ENCODE data around the gene CCDC15. TPM values are rescaled to one million over a fixed set of nuclear protein-coding genes. Genes with fewer than 3 reads are reported as not detected.

CCDC15 gene
- total RNA-seq, 1 donor from 2014 or later, result 0.25 TPM

GRCh38 chr11:125073616-125074483 lies 119.8 kb downstream of the CCDC15 start:
- DNase-seq, result no peak
- intact Hi-C loops (cut with micrococcal nuclease), result no loop called here
- TF ChIP-seq CTCF (IDR thresholded peaks at IDR 0.05; ENCODE audit: borderline replicate concordance), result no peak
- H3K36me3 ChIP-seq, result no peaks in the 10 kb centered on the region
- H3K4me3 ChIP-seq, result no peak overlapping the region
- no peaks in the 10 kb centered on the region for H3K4me1 ChIP-seq
- H3K27ac ChIP-seq (replicated peaks), result no peak overlapping the region
- H3K27me3 ChIP-seq (ENCODE audit: low read depth), result peaks cover 74% of the 10 kb centered on the region
- no peaks in the 10 kb centered on the region for H3K9me3 ChIP-seq (replicated peaks)

- Histone ChIP-seq H3K36me3 (no peaks in the 10 kb centered on the region), H3K4me3 (no peak overlapping the region), H3K9me3 (replicated peaks) (no peaks in the 10 kb centered on the region), H3K27ac (replicated peaks) (no peak overlapping the region), H3K4me1 (no peaks in the 10 kb centered on the region), H3K27me3 (ENCODE audit: low read depth) (peaks cover 66% of the 10 kb centered on the region)
- no peak for DNase-seq
- intact Hi-C loops (cut with micrococcal nuclease), result no loop called here
- no peak for TF ChIP-seq CTCF (IDR thresholded peaks at IDR 0.05; ENCODE audit: borderline replicate concordance)
Observed at GRCh38 chr11:125074511-125075241, 120.7 kb downstream of the CCDC15 start.

GRCh38 chr11:125075242-125075625 lies 121.2 kb downstream of the CCDC15 start:
- H3K27me3 ChIP-seq (ENCODE audit: low read depth), result peaks cover 63% of the 10 kb centered on the region
- H3K36me3 ChIP-seq, result no peaks in the 10 kb centered on the region
- intact Hi-C loops (cut with micrococcal nuclease), result no loop called here
- DNase-seq, result no peak
- H3K9me3 ChIP-seq (replicated peaks), result no peaks in the 10 kb centered on the region
- H3K27ac ChIP-seq (replicated peaks), result no peak overlapping the region
- TF ChIP-seq CTCF (IDR thresholded peaks at IDR 0.05; ENCODE audit: borderline replicate concordance), result no peak
- no peaks in the 10 kb centered on the region for H3K4me1 ChIP-seq
- H3K4me3 ChIP-seq, result no peak overlapping the region

GRCh38 chr11:125075900-125076317 lies 121.9 kb downstream of the CCDC15 start:
- Histone ChIP-seq H3K36me3 (no peaks in the 10 kb centered on the region), H3K27me3 (ENCODE audit: low read depth) (peaks cover 63% of the 10 kb centered on the region), H3K4me1 (no peaks in the 10 kb centered on the region), H3K4me3 (no peak overlapping the region), H3K27ac (replicated peaks) (no peak overlapping the region), H3K9me3 (replicated peaks) (no peaks in the 10 kb centered on the region)
- DNase-seq, result no peak
- intact Hi-C loops (cut with micrococcal nuclease), result no loop called here
- no peak for TF ChIP-seq CTCF (IDR thresholded peaks at IDR 0.05; ENCODE audit: borderline replicate concordance)

- TF ChIP-seq CTCF (IDR thresholded peaks at IDR 0.05; ENCODE audit: borderline replicate concordance), result no peak
- no peak overlapping the region for H3K27ac ChIP-seq (replicated peaks)
- H3K4me3 ChIP-seq, result no peak overlapping the region
- no peaks in the 10 kb centered on the region for H3K4me1 ChIP-seq
- H3K9me3 ChIP-seq (replicated peaks), result no peaks in the 10 kb centered on the region
- DNase-seq, result no peak
- intact Hi-C loops (cut with micrococcal nuclease), result no loop called here
- H3K27me3 ChIP-seq (ENCODE audit: low read depth), result peaks cover 63% of the 10 kb centered on the region
- no peaks in the 10 kb centered on the region for H3K36me3 ChIP-seq
Observed at GRCh38 chr11:125076378-125076945, 122.5 kb downstream of the CCDC15 start.
